ENCODE data around the gene GJB6.

- TF ChIP-seq NFATC4 (CRISPR knock-in tag; IDR thresholded peaks at IDR 0.05) = no peak
- TF ChIP-seq CTCF (IDR thresholded peaks at IDR 0.05) = no peak
- TF ChIP-seq JUN (CRISPR knock-in tag; IDR thresholded peaks at IDR 0.05) = no peak
- no peak for TF ChIP-seq ZNF138 (CRISPR knock-in tag; conservative IDR thresholded peaks at IDR 0.05)
Measured at GRCh38 chr13:20181188-20181587, 50.9 kb downstream of the GJB6 start.

All from WTC11 (cell line).